Activated naive CD8-positive, alpha-beta T cell (primary cell): ENCODE results near the gene AP5Z1.

Experiments used
- H3K27ac Mint-ChIP-seq: one replicate; pipeline ENCODE4 v1.8.0; 2021; ENCODE audit warnings: mixed read lengths
- H3K27me3 Mint-ChIP-seq: one replicate; pipeline ENCODE4 v1.8.0; 2021; ENCODE audit warnings: mixed read lengths
- H3K36me3 Mint-ChIP-seq: one replicate; pipeline ENCODE4 v1.8.0; 2021; ENCODE audit warnings: mixed read lengths
- H3K4me1 Mint-ChIP-seq: one replicate; pipeline ENCODE4 v1.8.0; 2021; ENCODE audit warnings: low read depth, mixed read lengths
- H3K4me3 Mint-ChIP-seq: one replicate; pipeline ENCODE4 v1.8.0; 2021; ENCODE audit warnings: mild to moderate bottlenecking, mixed read lengths
- H3K9me3 Mint-ChIP-seq: one replicate; pipeline ENCODE4 v1.8.0; 2021; ENCODE audit warnings: low read depth, mixed read lengths

AP5Z1 gene

DNA sequence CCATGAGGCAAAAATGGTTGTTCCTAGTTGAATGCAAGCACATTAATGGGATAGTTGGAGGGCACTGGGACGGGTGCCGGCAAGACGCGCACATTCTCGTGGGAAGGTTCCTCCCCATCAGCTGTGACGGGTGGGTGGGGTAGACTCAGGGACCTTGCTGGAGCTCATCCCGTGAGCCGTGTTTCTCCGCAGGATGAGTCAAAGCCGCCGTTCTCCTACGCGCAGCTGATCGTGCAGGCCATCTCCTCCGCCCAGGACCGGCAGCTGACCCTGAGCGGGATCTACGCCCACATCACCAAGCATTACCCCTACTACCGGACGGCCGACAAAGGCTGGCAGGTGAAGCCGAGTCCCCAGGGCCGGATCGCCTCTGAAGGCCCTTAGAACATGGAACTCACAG, 20.4 kb upstream of the AP5Z1 start:
- H3K9me3 Mint-ChIP-seq, result no peaks in the 10 kb centered on the region
- no peaks in the 10 kb centered on the region for H3K36me3 Mint-ChIP-seq
- H3K27ac Mint-ChIP-seq, result no peak overlapping the region
- H3K4me1 Mint-ChIP-seq, result peaks cover 11% of the 10 kb centered on the region
- H3K27me3 Mint-ChIP-seq, result no peaks in the 10 kb centered on the region
- no peak overlapping the region for H3K4me3 Mint-ChIP-seq

GRCh38 chr7:4758111-4758510, 17.3 kb upstream of the AP5Z1 start:
- no peaks in the 10 kb centered on the region for H3K9me3 Mint-ChIP-seq

GRCh38 chr7:4758791-4759190, 16.6 kb upstream of the AP5Z1 start:
- no peak overlapping the region for H3K27ac Mint-ChIP-seq
- H3K4me3 Mint-ChIP-seq, result no peak overlapping the region
- no peaks in the 10 kb centered on the region for H3K27me3 Mint-ChIP-seq
- peaks cover 2% of the 10 kb centered on the region for H3K36me3 Mint-ChIP-seq
- no peaks in the 10 kb centered on the region for H3K9me3 Mint-ChIP-seq
- peaks cover 1% of the 10 kb centered on the region for H3K4me1 Mint-ChIP-seq

More at GRCh38 chr7:4758111-4758510, 17.3 kb upstream of the AP5Z1 start:
- H3K4me3 Mint-ChIP-seq, result no peak overlapping the region
- H3K27ac Mint-ChIP-seq, result no peak overlapping the region
- H3K27me3 Mint-ChIP-seq, result no peaks in the 10 kb centered on the region
- peaks cover 7% of the 10 kb centered on the region for H3K4me1 Mint-ChIP-seq
- peaks cover 2% of the 10 kb centered on the region for H3K36me3 Mint-ChIP-seq

GRCh38 chr7:4759211-4759610, 16.2 kb upstream of the AP5Z1 start:
- Mint-ChIP-seq H3K27ac (no peak overlapping the region), H3K4me3 (no peak overlapping the region), H3K27me3 (no peaks in the 10 kb centered on the region), H3K36me3 (peaks cover 2% of the 10 kb centered on the region), H3K4me1 (no peaks in the 10 kb centered on the region), H3K9me3 (no peaks in the 10 kb centered on the region)

DNA sequence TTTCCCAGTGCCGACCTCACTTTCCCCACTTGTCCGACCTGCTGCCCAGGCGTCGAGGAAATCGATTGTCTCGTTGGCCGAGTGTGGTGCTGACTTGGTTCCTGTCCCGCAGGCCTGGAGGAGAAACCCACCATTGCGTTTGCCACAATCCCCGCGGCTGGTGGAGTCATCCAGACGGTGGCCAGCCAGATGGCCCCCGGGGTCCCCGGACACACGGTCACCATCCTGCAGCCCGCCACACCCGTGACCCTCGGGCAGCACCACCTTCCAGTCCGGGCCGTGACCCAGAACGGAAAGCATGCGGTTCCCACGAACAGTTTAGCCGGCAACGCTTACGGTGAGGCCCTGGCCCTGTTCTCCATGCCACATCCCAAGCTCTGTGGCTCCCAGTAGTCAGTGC, 14.5 kb upstream of the AP5Z1 start:
- Mint-ChIP-seq H3K9me3 (no peaks in the 10 kb centered on the region), H3K27ac (no peak overlapping the region), H3K36me3 (peaks cover 2% of the 10 kb centered on the region), H3K4me1 (no peaks in the 10 kb centered on the region), H3K27me3 (no peaks in the 10 kb centered on the region), H3K4me3 (no peak overlapping the region)

DNA sequence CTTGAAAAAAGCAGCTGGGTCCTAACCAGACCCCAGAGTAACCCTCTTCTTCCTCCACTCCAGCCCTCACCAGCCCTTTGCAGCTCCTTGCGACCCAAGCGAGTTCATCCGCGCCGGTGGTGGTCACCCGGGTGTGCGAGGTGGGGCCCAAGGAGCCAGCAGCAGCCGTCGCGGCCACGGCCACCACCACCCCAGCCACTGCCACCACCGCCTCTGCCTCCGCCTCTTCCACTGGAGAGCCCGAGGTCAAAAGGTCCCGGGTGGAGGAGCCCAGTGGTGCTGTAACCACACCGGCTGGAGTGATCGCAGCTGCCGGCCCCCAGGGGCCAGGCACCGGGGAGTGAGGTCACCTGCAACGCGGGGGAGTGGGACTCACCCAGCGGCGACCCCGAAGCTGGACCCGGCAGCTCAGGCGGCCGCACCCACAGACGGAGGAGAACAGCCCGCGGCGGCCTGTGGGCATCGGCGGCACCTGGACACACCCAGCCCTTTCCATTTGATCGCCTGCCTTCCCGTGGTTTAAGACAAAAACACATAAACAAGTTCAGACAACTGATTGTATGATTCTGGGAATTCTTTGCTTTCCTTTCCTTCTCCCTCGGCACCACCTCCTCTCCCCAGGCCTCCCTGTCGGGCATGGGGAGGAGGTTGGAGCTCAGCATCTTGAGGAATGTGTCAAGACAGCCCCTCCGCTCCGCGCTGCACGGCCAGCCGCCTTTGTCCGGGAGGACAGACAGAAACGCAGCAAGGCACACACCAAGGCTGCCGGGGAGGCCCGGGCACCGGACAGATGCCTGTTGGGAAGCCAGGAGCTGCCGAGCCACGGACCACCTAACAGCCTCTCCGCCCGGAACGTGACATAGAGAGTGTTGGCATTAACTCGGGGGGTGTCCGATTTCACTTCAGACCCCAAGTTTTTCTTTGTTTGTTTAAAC, 13.0 kb upstream of the AP5Z1 start:
- H3K27ac Mint-ChIP-seq, result no peak overlapping the region
- H3K4me1 Mint-ChIP-seq, result no peaks in the 10 kb centered on the region
- H3K36me3 Mint-ChIP-seq, result peaks cover 2% of the 10 kb centered on the region
- H3K9me3 Mint-ChIP-seq, result no peaks in the 10 kb centered on the region
- H3K4me3 Mint-ChIP-seq, result no peak overlapping the region
- no peaks in the 10 kb centered on the region for H3K27me3 Mint-ChIP-seq

DNA sequence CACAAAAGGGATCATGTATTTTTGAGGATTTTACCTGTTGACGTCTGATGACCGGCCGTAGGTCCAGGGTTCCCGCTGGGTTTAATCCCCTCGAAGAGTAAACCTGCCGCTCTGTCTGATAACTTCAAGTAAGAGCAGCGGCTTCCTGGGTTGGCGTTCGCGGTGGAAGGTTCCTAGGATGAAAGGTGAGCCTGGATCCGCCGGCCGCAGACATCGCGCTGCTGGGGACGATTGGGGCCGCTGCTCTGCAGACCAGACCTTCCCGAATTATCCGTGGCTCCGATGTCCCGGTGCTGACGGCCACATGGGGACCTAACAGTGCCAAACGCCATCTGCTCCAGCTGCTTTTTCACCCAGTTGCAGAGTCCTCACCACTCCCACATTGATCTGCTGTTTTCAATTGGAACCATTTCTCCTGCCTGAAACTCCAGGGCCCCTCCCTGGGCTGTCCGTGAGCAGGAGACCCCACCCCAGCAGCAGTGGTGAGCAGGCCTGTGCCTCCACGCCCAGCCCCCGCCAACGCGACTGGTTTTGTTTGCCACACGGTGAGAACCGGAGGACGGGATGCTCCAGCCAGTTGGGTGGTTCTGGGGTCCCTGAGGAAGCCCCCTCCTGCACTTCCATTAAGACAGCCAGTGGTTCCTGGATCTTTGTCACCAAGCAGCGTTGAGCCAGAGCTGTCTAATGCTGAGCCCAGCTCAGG, 12.2 kb upstream of the AP5Z1 start:
- Mint-ChIP-seq H3K9me3 (no peaks in the 10 kb centered on the region), H3K27me3 (no peaks in the 10 kb centered on the region), H3K27ac (no peak overlapping the region), H3K4me3 (no peak overlapping the region), H3K4me1 (no peaks in the 10 kb centered on the region), H3K36me3 (peaks cover 2% of the 10 kb centered on the region)

DNA sequence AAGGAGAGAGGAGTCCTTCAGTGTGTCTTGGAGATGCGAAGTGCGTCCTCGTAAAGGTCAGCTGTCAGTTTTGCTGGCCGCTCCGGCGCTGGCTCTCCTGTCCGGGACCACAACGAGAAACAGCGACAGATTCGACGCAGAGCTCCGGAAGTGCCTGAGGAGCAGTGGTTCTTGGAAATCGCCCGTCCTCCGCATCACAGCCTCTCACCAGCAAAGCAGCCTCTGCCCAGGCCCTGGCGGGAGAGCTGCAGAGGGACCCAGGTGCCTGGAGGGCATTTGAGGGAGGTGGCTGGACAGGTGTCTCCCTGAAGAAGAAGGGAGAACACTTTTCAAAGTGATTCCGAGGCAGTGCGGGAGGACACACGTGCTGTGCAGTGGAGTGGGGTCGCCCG, 11.6 kb upstream of the AP5Z1 start:
- H3K27ac Mint-ChIP-seq, result no peak overlapping the region
- peaks cover 2% of the 10 kb centered on the region for H3K36me3 Mint-ChIP-seq
- no peaks in the 10 kb centered on the region for H3K4me1 Mint-ChIP-seq
- H3K9me3 Mint-ChIP-seq, result no peaks in the 10 kb centered on the region
- no peak overlapping the region for H3K4me3 Mint-ChIP-seq
- no peaks in the 10 kb centered on the region for H3K27me3 Mint-ChIP-seq

DNA sequence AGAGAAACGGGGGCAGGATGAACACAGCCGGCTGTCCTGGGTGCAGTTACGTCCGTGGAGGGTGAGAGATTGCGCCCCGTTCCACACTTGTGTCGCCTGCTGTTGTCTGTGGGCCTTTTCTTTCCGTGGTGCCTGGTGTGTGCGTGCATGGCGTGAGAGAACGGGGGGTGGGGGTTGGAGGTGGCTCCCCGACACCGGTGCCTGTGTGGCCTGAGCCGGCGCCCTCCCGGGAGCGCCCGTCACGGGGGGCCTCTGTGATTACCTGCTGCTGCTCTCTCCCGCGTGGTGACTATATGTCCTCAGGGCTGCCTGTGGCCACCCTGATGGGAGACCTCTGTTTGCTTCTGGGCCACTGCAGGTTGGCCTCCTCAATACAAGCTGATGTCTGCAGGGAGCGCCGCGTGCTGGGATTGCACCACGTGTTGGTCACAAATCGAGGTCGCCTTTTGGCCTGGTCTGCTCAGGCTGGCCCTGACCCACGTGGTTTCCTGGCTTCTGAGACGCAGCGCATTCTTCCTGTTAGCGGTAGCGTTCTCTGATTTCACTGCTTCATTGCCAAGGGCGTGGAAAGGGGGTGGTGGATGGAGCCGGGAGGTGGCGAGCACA, 10.9 kb upstream of the AP5Z1 start:
- Mint-ChIP-seq H3K27ac (no peak overlapping the region), H3K27me3 (no peaks in the 10 kb centered on the region), H3K4me1 (no peaks in the 10 kb centered on the region), H3K36me3 (peaks cover 2% of the 10 kb centered on the region), H3K9me3 (no peaks in the 10 kb centered on the region), H3K4me3 (no peak overlapping the region)

- no peak overlapping the region for H3K4me3 Mint-ChIP-seq
- H3K9me3 Mint-ChIP-seq, result no peaks in the 10 kb centered on the region
- H3K27ac Mint-ChIP-seq, result no peak overlapping the region
- H3K4me1 Mint-ChIP-seq, result peaks cover 5% of the 10 kb centered on the region
- no peaks in the 10 kb centered on the region for H3K27me3 Mint-ChIP-seq
- H3K36me3 Mint-ChIP-seq, result peaks cover 2% of the 10 kb centered on the region
These were observed 9.5 kb upstream of the AP5Z1 start for GRCh38 chr7:4765776-4766490.

GRCh38 chr7:4766666-4767519, 8.5 kb upstream of the AP5Z1 start:
- H3K36me3 Mint-ChIP-seq, result peaks cover 2% of the 10 kb centered on the region
- peaks cover 5% of the 10 kb centered on the region for H3K4me1 Mint-ChIP-seq
- H3K27ac Mint-ChIP-seq, result peak overlapping the region; percentile 16
- H3K9me3 Mint-ChIP-seq, result no peaks in the 10 kb centered on the region
- H3K4me3 Mint-ChIP-seq, result no peak overlapping the region
- H3K27me3 Mint-ChIP-seq, result no peaks in the 10 kb centered on the region

DNA sequence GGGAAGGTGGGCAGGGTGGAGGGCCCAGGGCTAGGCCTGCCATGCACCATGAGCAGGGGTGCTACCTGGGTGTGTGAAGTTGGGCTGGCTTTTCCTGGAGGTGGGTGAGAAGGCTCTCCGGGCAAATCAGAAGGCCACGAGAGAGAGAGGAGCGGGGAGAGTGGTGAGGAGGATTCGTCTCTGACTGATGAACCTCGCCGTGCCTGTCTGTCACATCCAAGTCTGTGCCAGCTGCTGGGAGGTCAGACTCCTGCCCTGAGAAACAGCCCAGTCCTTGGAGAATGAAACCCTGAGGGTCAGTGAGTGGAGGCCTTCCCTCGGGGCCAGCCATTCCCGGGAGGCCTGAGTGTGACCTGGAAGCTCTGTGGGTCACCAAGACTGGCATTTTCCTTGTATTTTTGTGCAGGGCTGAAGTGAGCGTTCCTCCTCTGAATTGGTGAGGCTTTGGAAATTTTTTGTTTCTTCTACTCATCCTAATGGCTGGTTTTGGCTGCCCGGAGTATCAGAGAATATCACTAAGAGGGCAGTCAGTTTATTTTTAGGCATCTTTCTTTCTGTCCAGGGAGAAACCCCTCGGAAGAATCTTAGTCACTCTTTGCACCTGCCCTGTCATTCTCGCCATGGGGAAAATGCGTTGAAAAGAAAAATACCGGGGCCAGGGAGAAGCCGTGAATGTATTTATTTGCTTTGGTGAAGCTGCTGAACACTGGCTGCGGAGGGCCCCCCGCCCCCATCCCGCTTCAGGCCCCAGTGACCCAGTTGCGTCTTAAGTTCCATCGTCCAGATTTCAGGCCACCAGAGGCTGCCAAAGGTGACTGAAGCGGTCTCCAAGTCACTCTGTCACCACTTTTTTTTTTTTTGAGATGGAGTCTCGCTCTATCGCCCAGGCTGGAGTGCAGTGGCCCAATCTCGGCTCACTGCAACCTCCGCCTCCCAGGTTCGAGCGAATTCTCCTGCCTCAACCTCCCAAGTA, 6.5 kb upstream of the AP5Z1 start:
- H3K9me3 Mint-ChIP-seq, result no peaks in the 10 kb centered on the region
- no peaks in the 10 kb centered on the region for H3K36me3 Mint-ChIP-seq
- no peaks in the 10 kb centered on the region for H3K27me3 Mint-ChIP-seq
- no peak overlapping the region for H3K27ac Mint-ChIP-seq
- no peak overlapping the region for H3K4me3 Mint-ChIP-seq
- H3K4me1 Mint-ChIP-seq, result peaks cover 12% of the 10 kb centered on the region

DNA sequence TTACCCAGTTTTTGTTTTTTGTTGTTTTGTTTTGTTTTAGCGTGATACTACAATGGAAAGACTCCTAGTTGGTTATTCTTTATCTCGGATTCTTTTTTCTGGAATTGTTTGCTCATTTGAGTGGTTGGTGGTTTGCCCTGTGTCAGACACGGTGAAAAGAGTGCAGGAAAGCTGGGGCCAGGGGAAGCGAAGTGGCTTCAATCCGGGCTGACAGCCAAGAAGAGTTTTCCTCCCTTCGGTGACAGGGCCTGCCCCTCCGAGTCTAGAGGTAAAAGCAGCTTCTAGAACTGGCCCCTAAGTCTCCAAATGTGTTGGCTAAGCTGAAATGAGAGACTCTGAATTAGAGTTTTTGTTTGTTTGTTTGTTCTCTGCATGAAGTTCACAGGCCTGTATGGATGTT, 5.7 kb upstream of the AP5Z1 start:
- Mint-ChIP-seq H3K4me1 (peaks cover 20% of the 10 kb centered on the region), H3K27me3 (no peaks in the 10 kb centered on the region), H3K9me3 (no peaks in the 10 kb centered on the region), H3K4me3 (no peak overlapping the region), H3K36me3 (no peaks in the 10 kb centered on the region), H3K27ac (peak overlapping the region; percentile 64)
